NCI-H748 treated with DMSO at 0.1 percent for 48 hours (cell line): ENCODE measurements around the gene CSH2.

Source experiments
- DNase-seq: peaks from one replicate; lab custom pipeline; 2025; lab: John Stamatoyannopoulos, UW

CSH2 gene

GRCh38 chr17:63834431-63835166 is 38.9 kb downstream of the CSH2 start:
- no peak for DNase-seq

DNA sequence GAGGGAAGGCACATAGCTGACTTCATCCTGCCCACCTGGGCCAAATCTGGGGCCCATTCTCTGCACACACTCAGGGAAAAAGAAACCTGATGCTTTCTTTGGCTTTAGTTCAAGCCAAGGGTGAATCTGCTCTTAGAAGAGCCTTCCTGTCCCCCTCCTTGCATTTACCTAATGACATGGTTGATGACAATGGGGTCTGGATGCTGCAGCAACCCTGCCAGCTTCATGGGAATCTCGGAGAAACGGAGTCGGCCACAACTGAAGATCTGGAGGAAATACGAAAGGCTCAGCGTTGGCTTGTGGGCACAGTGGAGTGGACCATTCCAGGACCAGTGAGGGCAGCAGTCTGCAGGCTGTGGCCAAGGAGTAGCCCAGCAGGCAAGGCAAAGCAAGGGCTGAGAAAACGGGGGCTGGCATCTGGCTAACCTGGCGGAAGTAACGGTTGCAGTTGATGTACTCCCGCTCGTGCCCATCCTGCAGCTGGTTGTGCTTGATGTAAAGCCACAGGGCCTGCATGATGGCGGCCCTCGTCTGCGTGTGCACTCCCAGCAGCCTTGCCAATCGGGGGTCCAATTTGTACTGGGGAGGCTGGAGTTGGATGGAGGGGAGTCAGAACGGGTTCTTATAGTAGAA is 39.6 kb downstream of the CSH2 start:
- DNase-seq, result no peak

DNA sequence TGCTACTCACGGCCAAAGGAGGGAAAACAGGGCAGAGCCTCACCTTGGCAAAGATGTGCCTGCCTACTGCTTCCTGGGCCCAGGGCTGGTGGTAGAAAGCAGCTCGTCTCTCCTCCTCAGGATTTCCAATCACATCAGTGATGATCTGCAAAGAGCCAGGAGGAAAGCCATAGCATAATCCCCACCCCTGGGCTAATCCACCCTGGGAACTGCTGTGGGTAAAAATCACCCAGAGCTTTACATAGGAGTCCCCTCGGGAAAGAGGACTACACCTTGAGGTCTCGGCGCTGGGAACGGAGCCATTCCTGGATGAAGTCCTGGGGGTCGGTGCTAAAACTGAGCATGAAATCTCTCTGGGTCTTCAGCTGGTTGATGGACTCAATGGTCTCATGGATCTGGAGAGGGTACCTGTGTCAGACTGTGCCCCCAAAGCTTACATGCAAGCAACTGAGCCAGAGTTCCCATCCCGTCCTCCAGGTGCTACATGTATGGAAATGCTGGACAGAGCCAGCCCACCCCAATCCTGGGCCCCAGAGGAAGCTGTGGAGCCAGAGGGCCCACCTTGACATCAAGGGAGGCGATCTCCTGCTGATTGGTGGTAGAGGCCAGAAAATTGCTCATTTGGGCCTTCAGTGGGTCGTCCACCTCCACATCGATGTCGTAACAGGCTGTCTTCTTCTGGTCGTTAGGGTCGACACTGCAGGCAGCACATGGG is 40.3 kb downstream of the CSH2 start:
- no peak for DNase-seq

DNA sequence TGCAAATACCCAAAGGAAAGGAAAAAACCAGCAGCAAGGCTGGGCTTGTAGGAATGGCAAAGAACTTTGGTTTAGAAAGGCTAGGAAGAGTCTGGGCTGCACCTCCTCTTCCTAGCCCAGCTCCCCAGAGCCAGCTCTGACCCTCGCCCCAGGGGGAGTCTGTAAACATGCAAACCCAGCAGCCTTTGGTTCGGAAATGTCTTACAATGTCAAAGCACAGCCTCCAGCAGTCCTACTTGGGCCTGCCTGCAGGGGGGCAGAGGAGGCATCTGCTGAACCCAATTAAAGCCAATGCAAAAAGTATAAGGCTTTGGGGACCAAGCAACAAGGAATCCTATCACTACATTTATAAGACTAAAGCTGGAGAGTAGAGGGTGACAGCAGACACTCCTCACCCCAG is 41.0 kb downstream of the CSH2 start:
- no peak for DNase-seq

DNA sequence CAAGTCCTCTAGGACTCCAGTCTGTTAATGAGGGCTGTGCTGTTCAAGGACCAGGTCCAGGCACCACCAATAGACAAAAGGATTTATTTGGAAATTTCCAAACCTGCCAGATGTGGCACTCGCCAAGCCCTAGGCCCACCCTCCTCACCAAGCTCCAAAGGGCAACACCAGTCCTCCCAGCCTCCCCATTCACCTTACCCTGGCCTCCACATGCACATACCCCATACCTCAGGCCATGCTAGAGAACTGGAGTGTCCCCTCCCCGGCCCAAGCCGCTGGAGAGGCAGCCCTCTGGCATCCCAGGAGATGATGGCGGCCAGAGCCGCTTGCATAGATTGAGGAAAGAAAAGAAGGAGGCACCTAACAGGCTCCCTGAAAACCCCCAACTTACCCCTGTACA is 41.5 kb downstream of the CSH2 start:
- no peak for DNase-seq

GRCh38 chr17:63831505-63831904 is 42.0 kb downstream of the CSH2 start:
- DNase-seq, result no peak

GRCh38 chr17:63830904-63831491 is 42.5 kb downstream of the CSH2 start:
- no peak for DNase-seq

GRCh38 chr17:63830278-63830677 is 43.2 kb downstream of the CSH2 start:
- DNase-seq, result no peak

DNA sequence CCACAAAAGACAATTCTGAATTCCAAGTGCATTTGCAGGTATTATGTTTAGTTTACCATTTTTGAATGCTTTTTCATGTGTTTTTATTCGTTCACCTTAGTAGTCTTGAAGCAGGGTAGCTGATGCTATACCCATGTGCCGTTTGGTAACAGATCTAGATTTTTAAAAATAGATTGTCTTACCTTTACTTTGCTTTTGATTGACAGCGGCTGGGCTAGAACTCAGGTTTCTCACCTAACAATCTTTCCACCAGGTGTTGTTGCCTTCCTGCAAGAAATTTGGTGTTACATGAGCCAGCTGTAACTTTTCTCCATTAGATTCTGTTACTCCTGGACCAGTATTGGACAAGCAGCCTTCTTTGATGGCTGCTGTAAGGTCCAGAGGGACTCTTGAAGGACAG is 44.5 kb downstream of the CSH2 start:
- DNase-seq, result no peak

- DNase-seq, result no peak
Observed at GRCh38 chr17:63827801-63828221, 45.7 kb downstream of the CSH2 start.

DNA sequence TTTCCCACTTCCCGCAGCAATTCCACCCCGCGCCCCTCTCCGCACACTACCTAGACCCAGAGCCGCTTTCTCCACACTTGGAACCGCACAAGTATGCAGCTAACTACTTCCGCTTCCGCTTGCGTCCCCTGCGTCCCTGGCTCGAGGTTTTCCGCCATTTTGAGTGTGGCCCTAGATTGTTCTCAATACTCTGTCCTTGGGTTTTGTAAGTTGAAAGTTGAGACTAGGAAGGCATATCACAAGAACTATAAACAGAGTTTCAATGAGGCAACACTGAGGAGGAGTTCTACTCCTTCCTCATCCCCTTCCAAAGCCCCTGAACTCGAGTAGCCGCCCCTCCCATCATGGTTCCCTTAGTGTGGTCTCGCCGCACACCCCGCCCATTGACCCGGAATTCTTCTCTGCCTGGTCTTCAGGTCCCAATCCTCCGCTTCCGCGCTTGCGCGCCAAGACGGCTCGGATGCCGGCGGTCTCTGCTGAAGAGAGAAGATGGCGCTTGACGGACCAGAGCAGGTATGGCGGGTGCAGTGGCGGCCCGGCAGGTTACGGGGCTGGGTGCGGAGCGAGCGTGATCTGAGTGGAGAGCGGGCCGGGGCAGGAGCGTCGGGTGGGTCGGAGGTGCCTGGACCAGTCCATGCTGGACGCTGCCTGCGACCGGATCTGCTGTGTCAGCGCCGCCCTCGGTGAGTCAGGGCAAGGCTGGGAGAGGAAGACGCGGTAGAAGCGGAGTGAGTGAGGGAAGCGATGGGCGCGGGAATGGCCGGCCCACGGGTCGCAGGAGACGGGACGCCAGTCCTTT is 46.3 kb downstream of the CSH2 start, which contains the start of the genes FTSJ3 and PSMC5:
FTSJ3 (minus strand) TSS at position 662 of the 799 bp plus-strand sequence. CDS start 761 bp downstream, outside the sequence.
PSMC5 (plus strand) TSS at position 430 of the 799 bp plus-strand sequence; CDS start at position 490, 60 bp downstream.
- DNase-seq, result peak; percentile 95

DNA sequence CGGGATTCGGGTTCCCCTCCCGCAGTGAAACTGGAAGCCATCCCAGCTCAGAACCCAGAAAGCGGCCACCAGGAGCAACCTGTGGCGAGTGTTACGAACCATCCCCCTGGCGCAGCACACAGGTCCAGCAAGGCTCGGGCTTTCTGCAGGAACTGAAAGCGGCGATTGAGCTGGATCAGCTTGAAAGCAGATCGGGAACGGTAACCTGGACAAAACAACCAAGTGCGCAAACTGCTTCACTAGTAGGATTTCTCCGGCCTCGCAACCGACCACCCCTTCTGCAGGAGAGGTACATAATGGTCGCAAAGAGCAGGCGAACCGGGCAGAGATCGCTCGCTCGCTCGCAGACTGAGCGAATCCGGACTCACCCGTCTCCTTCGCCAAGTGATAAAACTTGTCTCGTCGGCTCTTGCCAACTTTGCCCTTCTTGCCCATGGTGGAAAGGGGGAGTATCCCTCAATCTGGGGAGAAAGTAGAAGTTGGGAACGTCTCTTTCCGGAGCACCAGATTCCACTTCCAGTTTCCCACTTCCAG is 46.9 kb downstream of the CSH2 start:
- no peak for DNase-seq

- DNase-seq, result no peak
Observed at GRCh38 chr17:63824362-63824761, 49.1 kb downstream of the CSH2 start.

- DNase-seq, result no peak
Observed at GRCh38 chr17:63823659-63824331, 49.7 kb downstream of the CSH2 start.

DNA sequence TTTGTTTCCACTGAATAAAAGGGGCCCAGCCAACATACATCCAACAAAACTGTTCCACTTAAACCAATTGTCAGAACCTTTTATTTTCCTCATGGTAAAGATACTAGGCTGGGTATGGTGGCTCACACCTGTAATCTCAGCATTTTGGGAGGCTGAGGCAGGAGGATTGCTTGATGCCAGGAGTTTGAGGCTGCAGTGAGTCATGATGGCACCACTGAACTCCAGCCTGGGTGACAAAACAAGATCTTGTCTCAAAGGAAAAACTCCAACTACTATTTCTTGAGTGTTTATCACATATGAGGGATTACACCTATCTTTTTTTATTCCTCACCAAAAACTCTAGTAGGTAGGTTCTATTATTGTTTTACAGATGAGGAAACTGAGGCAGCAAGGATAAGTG is 50.9 kb downstream of the CSH2 start:
- DNase-seq, result no peak
